GM12873 (cell line): ENCODE results near the gene ALDH8A1.

Source experiments
- CTCF ChIP-seq: IDR thresholded peaks from 2 replicates; pipeline ENCODE4 v1.5.1; 2012; ENCODE audit warnings: low read depth, mild to moderate bottlenecking, moderate library complexity, low read length, control low read depth; ENCODE audit not compliant: insufficient read depth; ENCODE audit errors: missing control alignments

Gene ALDH8A1

GRCh38 chr6:134880487-134881190, 69.3 kb downstream of the ALDH8A1 start:
- TF ChIP-seq CTCF: no peak

GRCh38 chr6:134878136-134878535, 71.8 kb downstream of the ALDH8A1 start:
- no peak for TF ChIP-seq CTCF

- no peak for TF ChIP-seq CTCF
Observed at GRCh38 chr6:134875367-134875766, 74.5 kb downstream of the ALDH8A1 start.

- TF ChIP-seq CTCF: no peak
Observed at GRCh38 chr6:134873500-134874388, 76.2 kb downstream of the ALDH8A1 start.

GRCh38 chr6:134870677-134871498, 79.0 kb downstream of the ALDH8A1 start:
- no peak for TF ChIP-seq CTCF

GRCh38 chr6:134868812-134869211, 81.1 kb downstream of the ALDH8A1 start:
- TF ChIP-seq CTCF: no peak
